NCI-H1436 (cell line): ENCODE data around the gene GMPPA.

Experiments
- DNase-seq: peaks from one replicate; lab custom pipeline; 2025; lab: John Stamatoyannopoulos, UW

Gene GMPPA

DNA sequence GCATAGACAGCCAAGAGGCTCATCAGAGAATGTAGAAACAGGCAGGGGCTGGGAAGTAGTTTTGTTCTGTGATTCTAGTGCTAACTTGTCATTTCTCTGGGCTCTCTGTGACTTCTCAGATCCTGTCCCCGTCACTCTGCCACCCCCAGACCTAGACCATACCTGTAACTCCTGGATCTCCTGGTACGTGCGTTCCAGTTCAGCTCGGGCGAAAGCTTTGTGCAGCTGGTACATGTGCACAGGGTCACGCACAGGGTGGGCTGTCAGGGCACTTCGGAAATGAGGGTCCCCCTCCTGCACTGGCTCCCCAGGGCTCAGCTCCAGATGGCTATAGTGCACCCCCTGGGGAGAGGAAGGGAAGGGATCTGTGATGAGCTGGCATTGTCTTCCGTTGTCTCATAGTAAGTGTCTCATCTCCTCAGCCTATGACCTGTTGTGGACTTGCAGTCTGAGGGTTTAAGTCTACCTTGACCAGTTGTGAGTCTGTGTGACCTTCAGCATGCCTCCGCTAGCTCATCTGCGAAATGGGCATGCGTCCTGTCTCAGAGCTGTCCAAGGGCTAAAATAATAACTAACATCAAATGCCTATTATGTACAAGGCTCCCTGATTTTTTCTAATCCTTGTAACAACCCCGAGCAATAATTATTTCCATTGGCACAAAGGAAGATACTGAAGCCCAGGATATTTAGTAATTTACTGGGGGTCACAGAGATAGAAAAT is 42.3 kb downstream of the GMPPA start:
- no peak for DNase-seq

- DNase-seq = peak; percentile 82
Measured at GRCh38 chr2:219541611-219542180, 43.0 kb downstream of the GMPPA start.

- DNase-seq = no peak
Measured at GRCh38 chr2:219542931-219543595, 44.4 kb downstream of the GMPPA start.

DNA sequence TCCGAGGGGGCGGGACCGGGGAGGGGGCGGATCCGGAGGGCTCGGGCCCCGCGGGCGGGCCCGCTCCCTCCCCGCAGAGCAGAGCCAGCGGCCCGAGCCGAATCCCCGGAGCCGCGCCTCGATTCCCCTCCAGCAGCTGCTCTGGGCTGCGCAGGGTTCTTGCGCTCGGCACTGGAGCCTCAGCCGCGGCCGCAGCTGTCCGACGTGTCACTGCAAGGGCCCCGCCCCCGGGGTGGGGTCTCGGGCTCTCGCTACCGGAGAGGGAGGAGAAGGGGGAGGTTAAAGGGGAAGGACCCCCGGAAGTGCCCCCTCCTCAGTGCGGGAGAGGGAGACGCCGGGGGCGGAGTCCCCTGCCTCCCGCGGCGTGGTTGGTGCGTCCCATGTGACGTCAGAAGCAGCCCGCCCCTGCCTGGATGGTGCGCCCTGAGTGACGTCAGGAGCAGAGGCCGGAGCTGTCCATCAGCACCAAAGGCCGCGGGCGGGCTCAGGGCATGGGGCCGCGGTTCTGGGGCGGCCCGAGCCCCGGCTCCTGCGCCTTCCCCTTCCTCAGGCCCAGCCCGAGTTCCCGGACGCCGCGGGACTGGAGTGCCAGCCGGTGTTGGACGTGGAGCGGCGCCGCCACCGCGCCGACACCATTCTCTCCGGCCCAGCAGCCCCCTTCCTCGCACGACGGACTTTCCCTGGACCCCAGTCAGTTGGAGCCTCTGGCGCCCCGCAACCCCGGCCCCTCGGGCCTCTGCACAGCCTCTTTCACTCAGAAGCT is 45.1 kb downstream of the GMPPA start, which contains the start of the genes CHPF and TMEM198:
CHPF (minus strand) TSS at position 214 of the 763 bp plus-strand sequence. CDS start 271 bp downstream, outside the sequence.
TMEM198 (plus strand) TSS at position 433 of the 763 bp plus-strand sequence. CDS start 700 bp downstream, outside the sequence.
- DNase-seq = peak; percentile 97

DNA sequence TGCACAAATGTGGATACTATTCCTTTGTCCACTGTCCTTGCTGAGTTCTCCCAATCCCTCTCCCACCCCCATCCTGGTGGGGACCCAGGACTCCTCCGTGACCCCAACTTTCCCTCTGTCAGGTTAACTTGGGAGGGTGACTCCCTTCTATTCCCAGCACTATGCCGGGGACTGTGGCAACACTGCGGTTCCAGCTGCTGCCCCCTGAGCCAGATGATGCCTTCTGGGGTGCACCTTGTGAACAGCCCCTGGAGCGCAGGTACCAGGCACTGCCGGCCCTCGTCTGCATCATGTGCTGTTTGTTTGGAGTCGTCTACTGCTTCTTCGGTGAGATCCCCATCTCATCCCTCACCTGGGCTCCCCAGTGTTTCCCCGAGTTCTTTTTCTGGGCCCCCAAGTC is 45.9 kb downstream of the GMPPA start:
- no peak for DNase-seq

- no peak for DNase-seq
Measured at GRCh38 chr2:219545295-219545942, 46.7 kb downstream of the GMPPA start.

DNA sequence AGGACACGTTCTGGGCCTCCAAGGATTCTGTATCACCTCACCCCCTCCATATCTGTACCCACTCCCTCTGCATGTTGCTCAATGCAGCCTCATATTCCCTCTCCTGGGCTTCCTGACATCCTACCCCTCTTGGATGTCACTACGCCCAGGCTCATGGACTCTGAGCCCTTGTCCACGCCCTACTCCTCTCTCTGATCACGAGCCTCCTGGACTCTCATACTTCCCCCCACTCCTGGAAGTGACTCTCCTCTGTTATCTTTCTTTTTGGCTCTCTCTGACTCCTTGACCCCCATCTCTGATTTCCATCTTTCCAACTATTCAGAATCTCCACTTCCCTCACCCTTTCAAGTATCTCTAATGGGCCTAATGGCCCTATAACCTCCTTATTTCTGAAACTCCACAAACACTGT is 47.3 kb downstream of the GMPPA start:
- no peak for DNase-seq

- DNase-seq = no peak
Measured at GRCh38 chr2:219547621-219548020, 48.9 kb downstream of the GMPPA start.

GRCh38 chr2:219548990-219549389 is 50.3 kb downstream of the GMPPA start:
- no peak for DNase-seq

- DNase-seq = no peak
Measured at GRCh38 chr2:219549619-219550018, 50.9 kb downstream of the GMPPA start.

DNA sequence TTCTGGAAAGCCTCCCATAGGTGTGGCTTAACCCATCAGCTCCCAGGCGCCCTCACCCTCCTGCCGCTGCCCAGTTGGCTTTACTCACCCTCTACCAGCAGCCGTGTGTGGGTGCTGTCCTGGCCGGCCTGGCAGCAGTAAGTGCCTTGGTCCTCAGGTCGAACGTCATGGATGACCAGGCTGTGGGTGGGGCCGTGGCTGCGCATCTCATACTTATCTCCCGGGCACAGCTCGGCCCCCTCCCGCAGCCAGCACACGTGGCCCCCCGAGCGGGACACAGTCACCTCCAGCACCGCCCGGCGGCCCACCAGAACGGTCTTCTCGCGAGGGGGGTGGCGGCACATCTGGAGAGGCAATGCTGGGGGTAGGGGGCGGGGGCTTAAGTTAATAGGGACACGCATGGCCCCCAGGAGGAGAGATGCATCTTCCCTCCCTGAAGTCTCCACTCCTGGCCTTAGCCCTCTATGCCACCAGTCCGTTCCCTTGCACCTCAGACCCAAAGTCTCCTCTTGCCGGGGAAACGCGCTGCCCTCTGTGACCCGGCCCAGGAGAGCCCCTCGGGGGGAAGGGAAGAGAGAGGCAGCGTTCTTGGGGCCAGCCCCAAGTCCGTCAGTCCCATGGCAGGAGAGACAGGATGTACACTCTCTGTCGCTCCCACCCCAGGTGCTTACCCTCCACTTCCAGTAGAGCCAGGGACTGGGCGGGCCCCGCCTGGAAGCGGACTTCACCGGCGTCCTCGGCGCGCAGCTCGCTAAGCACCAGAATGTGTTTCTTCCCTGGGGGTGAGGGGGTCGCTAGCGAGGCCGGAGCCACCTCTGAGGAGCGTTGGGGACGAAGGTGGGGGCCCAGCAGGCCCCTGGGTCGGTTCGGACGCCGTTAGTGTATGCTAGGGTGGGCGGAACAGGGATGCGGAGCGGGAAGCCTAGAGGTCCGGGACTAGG is 53.0 kb downstream of the GMPPA start:
- DNase-seq = no peak

DNA sequence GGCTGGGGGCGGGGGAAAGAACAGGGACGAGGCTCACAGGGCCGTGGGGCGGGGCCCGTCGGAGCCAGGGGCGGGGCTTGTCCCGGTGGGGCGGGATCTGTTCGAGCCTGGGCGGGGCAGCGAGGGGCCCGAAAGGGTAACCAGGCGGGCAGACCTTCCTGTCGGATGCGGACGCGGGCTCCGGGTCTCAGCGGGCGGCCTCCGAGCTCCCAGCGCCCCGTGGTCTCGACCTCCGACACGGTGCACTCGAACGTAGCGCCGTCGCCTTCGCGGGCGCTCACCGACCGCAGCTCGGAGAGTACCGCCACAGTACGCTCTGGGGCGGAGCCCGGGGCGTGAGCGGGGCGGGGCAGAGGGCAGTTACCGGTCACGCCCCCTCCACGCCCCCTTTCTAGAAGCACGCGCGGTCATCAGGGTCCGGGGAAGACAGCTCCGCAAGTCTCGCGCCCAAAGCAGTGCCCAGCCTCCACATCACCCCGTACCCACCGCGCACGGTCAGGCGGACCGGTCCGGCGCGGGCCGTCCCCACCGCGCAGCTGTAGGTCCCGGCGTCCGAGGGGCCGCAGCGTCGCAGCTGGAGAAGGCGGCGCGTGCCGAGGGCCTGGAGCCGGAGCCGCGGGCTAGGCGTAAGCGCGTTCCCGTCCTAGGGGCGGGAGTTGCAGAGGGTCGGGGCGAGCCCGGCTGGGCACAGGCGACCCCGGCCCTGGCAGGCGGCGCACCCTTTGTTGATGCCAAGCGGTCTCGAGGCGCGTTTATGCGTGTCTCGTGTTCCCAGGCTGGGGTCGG is 53.9 kb downstream of the GMPPA start:
- DNase-seq = peak; percentile 79

- DNase-seq = no peak
Measured at GRCh38 chr2:219553168-219553417, 54.4 kb downstream of the GMPPA start.

- no peak for DNase-seq
Measured at GRCh38 chr2:219553463-219553963, 54.8 kb downstream of the GMPPA start.

DNA sequence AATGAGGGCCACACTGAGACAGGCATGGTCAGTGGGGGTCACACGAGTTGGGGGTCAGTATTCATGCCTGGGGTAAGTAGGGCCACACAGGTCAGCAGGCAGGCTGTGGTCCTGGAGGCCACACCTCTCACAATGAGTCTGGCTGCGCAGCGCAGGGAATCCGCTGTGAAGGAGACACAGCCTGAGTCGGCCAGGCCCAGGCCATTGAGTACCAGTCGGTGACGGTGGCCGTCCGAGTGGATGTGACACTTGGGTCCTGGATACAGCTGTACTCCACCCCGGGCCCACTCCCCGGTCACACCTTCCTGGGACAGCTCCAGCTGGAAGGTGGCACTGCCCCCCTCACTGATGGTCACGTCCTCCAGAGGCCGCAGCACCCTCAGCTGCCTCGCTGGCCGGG is 55.7 kb downstream of the GMPPA start:
- DNase-seq = no peak

DNA sequence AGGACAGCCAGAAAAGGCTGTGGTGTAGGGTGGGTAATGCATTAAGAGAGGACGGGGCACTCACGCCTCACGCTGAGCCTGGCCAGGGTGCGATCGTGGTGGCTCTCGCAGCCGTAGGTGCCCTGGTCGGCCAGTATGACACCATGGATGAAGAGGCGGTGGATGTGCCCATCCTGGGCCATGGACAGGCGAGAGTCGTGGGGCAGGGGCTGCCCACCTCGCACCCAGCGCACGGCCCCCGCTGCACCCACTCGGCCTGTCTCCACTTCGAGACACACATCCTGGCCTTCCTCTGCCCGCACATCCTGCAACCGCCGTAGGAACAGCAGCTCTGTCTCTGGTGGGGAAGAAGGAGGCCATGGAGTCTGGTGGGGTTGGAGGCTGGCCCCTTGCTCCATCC is 57.3 kb downstream of the GMPPA start:
- DNase-seq = no peak

GRCh38 chr2:219556413-219556812 is 57.7 kb downstream of the GMPPA start:
- DNase-seq = no peak
